HL-60 (cell line): ENCODE data around the gene SLC15A3.

Experiments
- DNase-seq, 2 experiments: peaks; one replicate each; pipeline ENCODE4 v3.0.0-alpha.2; 2010 to 2020; ENCODE audit warnings: low read depth in 1 of 2, low spot score in 1 of 2
- H3K27ac ChIP-seq: fragments of 250-450 bp; sonication (Bioruptor Pico); replicated peaks from 2 replicates; pipeline ENCODE4 v1.5.1; 2020; ENCODE audit warnings: mild to moderate bottlenecking, moderate library complexity
- H3K27me3 ChIP-seq: fragments of 250-450 bp; sonication (Bioruptor Pico); 2 replicates; pipeline ENCODE4 v1.5.1; 2021; ENCODE audit warnings: mild to moderate bottlenecking, moderate library complexity; ENCODE audit not compliant: insufficient read depth, poor library complexity, severe bottlenecking
- H3K4me3 ChIP-seq: replicated peaks from 2 replicates; pipeline ENCODE4 v1.5.1; 2011; ENCODE audit warnings: mild to moderate bottlenecking, control low read depth, low read length; ENCODE audit not compliant: insufficient read depth
- GABPA ChIP-seq: IDR thresholded peaks from 2 replicates; pipeline ENCODE4 v1.6.1; 2012; ENCODE audit warnings: low read depth
- POLR2AphosphoS5 ChIP-seq: IDR thresholded peaks from 2 replicates; pipeline ENCODE4 v1.6.1; 2012; ENCODE audit warnings: low read depth
- SPI1 ChIP-seq: IDR thresholded peaks from 2 replicates; pipeline ENCODE4 v1.6.1; 2012; ENCODE audit warnings: low read depth, mild to moderate bottlenecking, borderline replicate concordance
- TF ChIP-seq, protein P1 (sequence below): IDR thresholded peaks from one replicate; pipeline ENCODE4 v1.5.1; 2011; ENCODE audit warnings: low read length, control low read depth, inconsistent platforms; ENCODE audit not compliant: insufficient read depth
- TF ChIP-seq, protein P2 (sequence below): IDR thresholded peaks from 2 replicates; pipeline ENCODE4 v1.6.1; 2012; ENCODE audit warnings: low read depth; ENCODE audit not compliant: insufficient replicate concordance

Gene SLC15A3

DNA sequence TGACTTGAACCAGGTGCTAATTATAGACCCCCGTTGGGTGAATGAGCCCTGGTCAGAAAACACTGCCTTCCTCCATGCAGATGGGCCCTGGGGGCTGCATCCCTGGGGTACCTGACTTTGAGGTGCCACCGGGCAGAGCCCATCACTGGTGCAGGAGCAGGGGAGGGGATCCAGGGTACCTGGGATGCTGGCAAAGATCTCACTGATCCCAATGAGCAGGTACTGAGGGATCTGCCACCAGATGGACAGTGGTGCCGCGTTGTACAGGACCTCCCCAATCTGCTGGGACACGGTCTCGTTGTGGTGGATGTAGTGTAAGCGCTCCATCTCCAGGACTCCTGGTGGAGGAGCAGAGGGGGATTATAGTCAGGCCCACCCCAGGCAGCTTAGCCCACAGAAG lies 12.7 kb downstream of the SLC15A3 start:
- H3K27me3 ChIP-seq: no peaks in the 10 kb centered on the region
- H3K27ac ChIP-seq: no peak overlapping the region
- H3K4me3 ChIP-seq: no peak overlapping the region
- no peak for DNase-seq
- TF ChIP-seq GABPA: no peak
- no peak for TF ChIP-seq POLR2AphosphoS5
- TF ChIP-seq, protein P1, sequence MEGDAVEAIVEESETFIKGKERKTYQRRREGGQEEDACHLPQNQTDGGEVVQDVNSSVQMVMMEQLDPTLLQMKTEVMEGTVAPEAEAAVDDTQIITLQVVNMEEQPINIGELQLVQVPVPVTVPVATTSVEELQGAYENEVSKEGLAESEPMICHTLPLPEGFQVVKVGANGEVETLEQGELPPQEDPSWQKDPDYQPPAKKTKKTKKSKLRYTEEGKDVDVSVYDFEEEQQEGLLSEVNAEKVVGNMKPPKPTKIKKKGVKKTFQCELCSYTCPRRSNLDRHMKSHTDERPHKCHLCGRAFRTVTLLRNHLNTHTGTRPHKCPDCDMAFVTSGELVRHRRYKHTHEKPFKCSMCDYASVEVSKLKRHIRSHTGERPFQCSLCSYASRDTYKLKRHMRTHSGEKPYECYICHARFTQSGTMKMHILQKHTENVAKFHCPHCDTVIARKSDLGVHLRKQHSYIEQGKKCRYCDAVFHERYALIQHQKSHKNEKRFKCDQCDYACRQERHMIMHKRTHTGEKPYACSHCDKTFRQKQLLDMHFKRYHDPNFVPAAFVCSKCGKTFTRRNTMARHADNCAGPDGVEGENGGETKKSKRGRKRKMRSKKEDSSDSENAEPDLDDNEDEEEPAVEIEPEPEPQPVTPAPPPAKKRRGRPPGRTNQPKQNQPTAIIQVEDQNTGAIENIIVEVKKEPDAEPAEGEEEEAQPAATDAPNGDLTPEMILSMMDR: no peak
- TF ChIP-seq, protein P2, sequence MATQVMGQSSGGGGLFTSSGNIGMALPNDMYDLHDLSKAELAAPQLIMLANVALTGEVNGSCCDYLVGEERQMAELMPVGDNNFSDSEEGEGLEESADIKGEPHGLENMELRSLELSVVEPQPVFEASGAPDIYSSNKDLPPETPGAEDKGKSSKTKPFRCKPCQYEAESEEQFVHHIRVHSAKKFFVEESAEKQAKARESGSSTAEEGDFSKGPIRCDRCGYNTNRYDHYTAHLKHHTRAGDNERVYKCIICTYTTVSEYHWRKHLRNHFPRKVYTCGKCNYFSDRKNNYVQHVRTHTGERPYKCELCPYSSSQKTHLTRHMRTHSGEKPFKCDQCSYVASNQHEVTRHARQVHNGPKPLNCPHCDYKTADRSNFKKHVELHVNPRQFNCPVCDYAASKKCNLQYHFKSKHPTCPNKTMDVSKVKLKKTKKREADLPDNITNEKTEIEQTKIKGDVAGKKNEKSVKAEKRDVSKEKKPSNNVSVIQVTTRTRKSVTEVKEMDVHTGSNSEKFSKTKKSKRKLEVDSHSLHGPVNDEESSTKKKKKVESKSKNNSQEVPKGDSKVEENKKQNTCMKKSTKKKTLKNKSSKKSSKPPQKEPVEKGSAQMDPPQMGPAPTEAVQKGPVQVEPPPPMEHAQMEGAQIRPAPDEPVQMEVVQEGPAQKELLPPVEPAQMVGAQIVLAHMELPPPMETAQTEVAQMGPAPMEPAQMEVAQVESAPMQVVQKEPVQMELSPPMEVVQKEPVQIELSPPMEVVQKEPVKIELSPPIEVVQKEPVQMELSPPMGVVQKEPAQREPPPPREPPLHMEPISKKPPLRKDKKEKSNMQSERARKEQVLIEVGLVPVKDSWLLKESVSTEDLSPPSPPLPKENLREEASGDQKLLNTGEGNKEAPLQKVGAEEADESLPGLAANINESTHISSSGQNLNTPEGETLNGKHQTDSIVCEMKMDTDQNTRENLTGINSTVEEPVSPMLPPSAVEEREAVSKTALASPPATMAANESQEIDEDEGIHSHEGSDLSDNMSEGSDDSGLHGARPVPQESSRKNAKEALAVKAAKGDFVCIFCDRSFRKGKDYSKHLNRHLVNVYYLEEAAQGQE: no peak
- no peak for TF ChIP-seq SPI1

DNA sequence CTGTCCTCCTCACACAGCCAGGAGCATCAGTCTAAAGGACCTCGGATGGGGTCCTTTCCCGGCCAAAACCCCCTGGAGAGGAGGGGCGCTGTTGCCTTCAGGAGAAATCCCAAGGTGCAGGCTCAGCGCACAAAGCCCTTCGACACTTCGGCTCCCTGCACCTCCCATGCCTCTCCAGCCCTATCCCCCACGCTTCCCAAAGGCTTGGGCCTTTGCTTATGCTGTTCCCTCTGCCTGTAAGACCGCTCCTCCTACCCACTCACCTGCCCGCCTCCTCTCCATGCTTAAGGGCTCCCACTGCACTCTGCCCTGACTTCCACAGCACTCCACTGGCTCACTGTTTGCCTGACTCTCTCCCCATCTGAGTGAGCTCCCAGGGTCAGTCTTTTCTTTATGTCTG lies 13.5 kb downstream of the SLC15A3 start:
- no peak overlapping the region for H3K4me3 ChIP-seq
- DNase-seq: no peak
- no peaks in the 10 kb centered on the region for H3K27me3 ChIP-seq
- TF ChIP-seq POLR2AphosphoS5 (no peak), GABPA (no peak), SPI1 (no peak)
- TF ChIP-seq, protein P1: no peak
- TF ChIP-seq, protein P2: no peak
- no peak overlapping the region for H3K27ac ChIP-seq

DNA sequence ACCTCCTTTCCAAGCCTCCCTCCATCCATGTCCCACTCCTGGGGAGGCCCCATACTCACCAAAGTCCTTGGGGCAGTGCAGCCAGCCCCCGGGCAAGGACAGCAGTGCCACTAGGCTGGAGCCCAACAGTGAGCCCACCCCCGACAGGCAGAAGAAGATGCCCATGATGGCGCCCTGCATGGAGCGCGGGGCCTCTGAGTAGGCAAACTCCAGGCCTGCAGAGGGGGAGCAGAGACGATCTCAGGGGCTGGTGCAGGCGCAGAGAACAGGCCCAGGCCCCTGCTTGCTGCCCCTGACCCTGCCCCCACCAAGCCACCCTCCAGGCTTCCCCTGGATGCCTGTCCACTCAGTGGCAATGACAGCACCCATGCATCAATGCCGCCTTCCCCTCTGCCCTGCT lies 14.2 kb downstream of the SLC15A3 start:
- no peaks in the 10 kb centered on the region for H3K27me3 ChIP-seq
- TF ChIP-seq GABPA (no peak), POLR2AphosphoS5 (no peak), SPI1 (no peak)
- TF ChIP-seq, protein P1: no peak
- TF ChIP-seq, protein P2: no peak
- H3K4me3 ChIP-seq: no peak overlapping the region
- H3K27ac ChIP-seq: no peak overlapping the region
- no peak for DNase-seq
